H9 (cell line): ENCODE results near the gene HCAR1. TPM values are rescaled to one million over a fixed set of nuclear protein-coding genes. Genes with fewer than 3 reads are reported as not detected.
"Not testable (repeated sequence)": the region's sequence is repeated elsewhere in the genome, so short reads cannot be mapped to it uniquely, and the experiment has no call there.

Experiments used
- DNase-seq: peaks from one replicate; pipeline ENCODE4 v3.0.0-alpha.2; 2017
- H2AFZ ChIP-seq: one replicate; pipeline ENCODE4 v1.6.1; 2013; ENCODE audit warnings: mild to moderate bottlenecking, low read length, control low read depth, moderate library complexity
- H2AK5ac ChIP-seq: 2 replicates; pipeline ENCODE4 v1.6.1; 2013; ENCODE audit warnings: low read length, control low read depth, mixed read lengths; ENCODE audit not compliant: insufficient read length
- H2BK120ac ChIP-seq: one replicate; pipeline ENCODE4 v1.6.1; 2013; ENCODE audit warnings: low read depth, mild to moderate bottlenecking, low read length, control low read depth, inconsistent platforms; ENCODE audit not compliant: poor library complexity, severe bottlenecking
- H2BK12ac ChIP-seq: 2 replicates; pipeline ENCODE4 v1.6.1; 2013; ENCODE audit warnings: low read length, control low read depth, mixed read lengths, low read depth; ENCODE audit not compliant: insufficient read length
- H2BK15ac ChIP-seq: 2 replicates; pipeline ENCODE4 v1.6.1; 2013; ENCODE audit warnings: low read depth, low read length, control low read depth
- H2BK20ac ChIP-seq: one replicate; pipeline ENCODE4 v1.6.1; 2013; ENCODE audit warnings: low read depth, mild to moderate bottlenecking, low read length, control low read depth, inconsistent platforms; ENCODE audit not compliant: poor library complexity, severe bottlenecking
- H2BK5ac ChIP-seq: 2 replicates; pipeline ENCODE4 v1.6.1; 2013; ENCODE audit warnings: low read length, control low read depth, mixed read lengths; ENCODE audit not compliant: insufficient read length
- H3K14ac ChIP-seq: 2 replicates; pipeline ENCODE4 v1.6.1; 2013; ENCODE audit warnings: low read length, control low read depth; ENCODE audit not compliant: insufficient read depth
- H3K18ac ChIP-seq: 2 replicates; pipeline ENCODE4 v1.6.1; 2013; ENCODE audit warnings: low read depth, mild to moderate bottlenecking, mixed read lengths, low read length, control low read depth; ENCODE audit not compliant: insufficient read length
- H3K23ac ChIP-seq: 2 replicates; pipeline ENCODE4 v1.6.1; 2013; ENCODE audit warnings: low read length, control low read depth, mixed read lengths, low read depth; ENCODE audit not compliant: insufficient read length
- H3K23me2 ChIP-seq: 2 replicates; pipeline ENCODE4 v1.6.1; 2013; ENCODE audit warnings: low read depth, mild to moderate bottlenecking, mixed read lengths, low read length, control low read depth; ENCODE audit not compliant: insufficient read length, poor library complexity, severe bottlenecking
- H3K27ac ChIP-seq: 2 replicates; pipeline ENCODE4 v1.5.1; 2013; ENCODE audit warnings: low read length, control low read depth, mixed read lengths, low read depth; ENCODE audit not compliant: insufficient read length
- H3K27me3 ChIP-seq: 2 replicates; pipeline ENCODE4 v1.6.1; 2013; ENCODE audit warnings: low read length, control low read depth, inconsistent platforms; ENCODE audit not compliant: insufficient read depth
- H3K4ac ChIP-seq: 2 replicates; pipeline ENCODE4 v1.6.1; 2013; ENCODE audit warnings: low read depth, mild to moderate bottlenecking, control low read depth, inconsistent platforms, low read length, moderate library complexity
- H3K4me1 ChIP-seq: 2 replicates; pipeline ENCODE4 v1.6.1; 2013; ENCODE audit warnings: low read length, control low read depth, inconsistent platforms; ENCODE audit not compliant: insufficient read depth
- H3K4me2 ChIP-seq: 2 replicates; pipeline ENCODE4 v1.6.1; 2013; ENCODE audit warnings: low read length, control low read depth, mixed read lengths; ENCODE audit not compliant: insufficient read length, insufficient read depth
- H3K56ac ChIP-seq: 2 replicates; pipeline ENCODE4 v1.6.1; 2013; ENCODE audit warnings: low read depth, mild to moderate bottlenecking, mixed read lengths, low read length, control low read depth; ENCODE audit not compliant: insufficient read length
- H3K79me1 ChIP-seq: 2 replicates; pipeline ENCODE4 v1.6.1; 2013; ENCODE audit warnings: low read depth, mild to moderate bottlenecking, moderate library complexity, low read length, control low read depth, inconsistent platforms; ENCODE audit not compliant: insufficient read depth, poor library complexity, severe bottlenecking
- H3K79me2 ChIP-seq: 2 replicates; pipeline ENCODE4 v1.6.1; 2013; ENCODE audit warnings: low read length, control low read depth, inconsistent platforms; ENCODE audit not compliant: insufficient read depth
- H3K9ac ChIP-seq: 2 replicates; pipeline ENCODE4 v1.6.1; 2013; ENCODE audit warnings: low read length, control low read depth, mixed read lengths; ENCODE audit not compliant: insufficient read length; ENCODE audit errors: extremely low read depth
- H3K9me3 ChIP-seq: one replicate; pipeline ENCODE4 v1.6.1; 2013; ENCODE audit warnings: low read depth, low read length, inconsistent platforms; ENCODE audit not compliant: control insufficient read depth
- H3T11ph ChIP-seq: one replicate; pipeline ENCODE4 v1.6.1; 2013; ENCODE audit warnings: mild to moderate bottlenecking, low read length, control low read depth, inconsistent platforms
- H4K20me1 ChIP-seq: one replicate; pipeline ENCODE4 v1.6.1; 2013; ENCODE audit not compliant: control insufficient read depth, insufficient read length, insufficient read depth
- H4K5ac ChIP-seq: 2 replicates; pipeline ENCODE4 v1.6.1; 2013; ENCODE audit warnings: low read depth, mild to moderate bottlenecking, mixed read lengths, low read length, control low read depth; ENCODE audit not compliant: insufficient read length
- H4K8ac ChIP-seq: replicated peaks from 2 replicates; pipeline ENCODE4 v1.6.1; 2013; ENCODE audit warnings: low read length, control low read depth, mixed read lengths, low read depth; ENCODE audit not compliant: insufficient read length
- H4K91ac ChIP-seq: 2 replicates; pipeline ENCODE4 v1.6.1; 2013; ENCODE audit warnings: low read depth, mild to moderate bottlenecking, moderate library complexity, mixed read lengths, low read length, control low read depth; ENCODE audit not compliant: insufficient read length
- H3K27ac Mint-ChIP-seq, 3 experiments: 2 replicates in 2 of 3; 3 replicates in 1 of 3; pipeline ENCODE4 v1.8.0; 2020 to 2021; ENCODE audit warnings: mixed read lengths in 3 of 3, mild to moderate bottlenecking in 1 of 3, moderate library complexity in 1 of 3
- H3K27me3 Mint-ChIP-seq: 2 replicates; pipeline ENCODE4 v1.8.0; 2021; ENCODE audit warnings: low read depth, mild to moderate bottlenecking, moderate library complexity, mixed read lengths
- H3K36me3 Mint-ChIP-seq, 3 experiments: 2 replicates in 2 of 3; 3 replicates in 1 of 3; pipeline ENCODE4 v1.8.0; 2020 to 2021; ENCODE audit warnings: low read depth in 3 of 3, mixed read lengths in 3 of 3; ENCODE audit not compliant: insufficient read depth in 1 of 3
- H3K4me1 Mint-ChIP-seq, 2 experiments: 2 replicates each; pipeline ENCODE4 v1.8.0; 2020; ENCODE audit warnings: mixed read lengths in 2 of 2
- H3K4me3 Mint-ChIP-seq, 2 experiments: 2 replicates in 1 of 2; 3 replicates in 1 of 2; pipeline ENCODE4 v1.8.0; 2020 to 2021; ENCODE audit warnings: mild to moderate bottlenecking in 2 of 2, mixed read lengths in 2 of 2, moderate library complexity in 1 of 2
- H3K9me3 Mint-ChIP-seq, 2 experiments: 2 replicates in 1 of 2; 3 replicates in 1 of 2; pipeline ENCODE4 v1.8.0; 2020; ENCODE audit warnings: mild to moderate bottlenecking in 2 of 2, mixed read lengths in 2 of 2, moderate library complexity in 1 of 2
- WGBS: extraction: QIAGEN DNeasy Blood & Tissue Kit; methylation state at CpG from one replicate; pipeline ENCODE4 v1.1.7; 2013; ENCODE audit warnings: missing lambda C conversion rate, low lambda C conversion rate, mixed read lengths; ENCODE audit not compliant: insufficient read length; ENCODE audit errors: extremely low coverage; 5-methylcytosine and 5-hydroxymethylcytosine counted together
- total RNA-seq: library from RNA; stranded (reverse); gene quantifications from 2 replicates; pipeline ENCODE4 v1.2.1, GENCODE V29; 2021

The HCAR1 gene
- total RNA-seq, 1 experiment from 2014 or later, result 0.07 TPM

DNA sequence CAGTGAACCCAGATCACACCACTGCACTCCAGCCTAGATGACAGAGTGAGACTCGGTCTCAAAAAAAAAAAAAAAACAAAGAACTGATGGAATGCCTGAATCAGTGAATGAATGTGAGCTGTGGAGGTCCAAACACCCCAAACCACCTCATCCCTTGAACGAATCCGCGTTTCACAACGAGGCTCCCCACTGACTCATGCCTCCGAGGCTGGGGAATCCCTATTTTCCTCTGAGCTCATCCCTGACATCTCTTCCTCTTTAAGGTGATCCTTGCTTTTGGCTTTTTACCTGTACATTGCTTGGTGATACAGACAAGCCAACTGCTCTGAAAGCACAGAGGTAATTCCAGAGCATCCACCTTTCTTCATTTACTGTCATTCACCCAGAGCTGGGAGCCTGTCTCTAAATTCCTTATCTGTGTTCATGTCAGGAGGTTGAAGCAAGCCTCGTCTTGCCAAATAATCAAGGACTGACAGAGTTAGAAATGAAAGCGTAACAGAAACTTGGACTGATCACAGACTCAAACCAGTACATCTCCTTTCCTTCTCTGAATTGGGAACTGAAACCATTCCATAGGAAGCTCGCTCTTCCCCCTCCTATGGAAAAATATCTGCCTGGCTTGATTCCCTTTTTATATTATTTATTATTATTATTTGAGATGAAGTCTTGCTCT is 30.5 kb downstream of the HCAR1 start:
- not testable (repeated sequence) for H3T11ph ChIP-seq, H3K23me2 ChIP-seq, H3K9ac ChIP-seq, H2BK20ac ChIP-seq, H2BK5ac ChIP-seq, H4K8ac ChIP-seq, H3K79me2 ChIP-seq, H3K4me2 ChIP-seq, H2AFZ ChIP-seq, H3K4me1 Mint-ChIP-seq, H3K27ac Mint-ChIP-seq, H4K91ac ChIP-seq, H2BK120ac ChIP-seq, H3K27ac ChIP-seq, H3K36me3 Mint-ChIP-seq, H3K79me1 ChIP-seq, H3K9me3 ChIP-seq, H3K56ac ChIP-seq, H3K4ac ChIP-seq, H3K9me3 Mint-ChIP-seq, H3K14ac ChIP-seq, H3K18ac ChIP-seq, DNase-seq, H3K4me1 ChIP-seq, H2BK12ac ChIP-seq, H3K27me3 ChIP-seq, H2BK15ac ChIP-seq, H4K20me1 ChIP-seq, H2AK5ac ChIP-seq, H3K4me3 Mint-ChIP-seq, H4K5ac ChIP-seq, H3K27me3 Mint-ChIP-seq, H3K23ac ChIP-seq
- WGBS, result no CpG with 5 or more reads among the region's 9 CpGs

DNA sequence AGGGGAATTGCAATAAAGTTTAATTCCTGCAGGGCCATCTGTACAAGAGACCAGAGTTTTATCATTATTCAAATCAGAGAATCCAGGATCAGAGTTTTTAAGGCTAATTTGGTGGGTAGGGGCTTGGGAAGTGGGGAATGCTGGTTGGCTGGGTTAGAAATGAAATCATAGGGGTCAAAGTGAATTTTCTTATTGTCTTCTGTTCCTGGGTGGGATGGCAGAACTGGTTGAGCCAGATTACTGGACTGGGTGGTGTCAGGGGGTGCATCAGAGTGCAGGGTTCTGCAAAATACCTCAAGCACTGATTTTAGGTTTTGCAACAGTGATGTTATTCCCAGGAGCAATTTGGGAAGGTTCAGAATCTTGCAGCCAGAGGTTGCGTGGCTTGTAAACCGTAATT is 33.7 kb downstream of the HCAR1 start:
- not testable (repeated sequence) for H3K9me3 Mint-ChIP-seq, H3K4me2 ChIP-seq, H3K4ac ChIP-seq, H3T11ph ChIP-seq, H3K27me3 Mint-ChIP-seq, H3K4me1 ChIP-seq, H3K14ac ChIP-seq, H4K91ac ChIP-seq, H4K8ac ChIP-seq, H3K4me3 Mint-ChIP-seq, H3K27ac ChIP-seq, H2AK5ac ChIP-seq, H3K9ac ChIP-seq, H4K20me1 ChIP-seq, H3K27ac Mint-ChIP-seq, H3K36me3 Mint-ChIP-seq, H3K79me2 ChIP-seq, DNase-seq, H3K18ac ChIP-seq, H3K27me3 ChIP-seq, H2AFZ ChIP-seq, H2BK12ac ChIP-seq, H3K9me3 ChIP-seq, H2BK15ac ChIP-seq, H3K4me1 Mint-ChIP-seq, H2BK120ac ChIP-seq, H3K79me1 ChIP-seq, H2BK5ac ChIP-seq, H3K23ac ChIP-seq, H2BK20ac ChIP-seq, H3K56ac ChIP-seq, H3K23me2 ChIP-seq, H4K5ac ChIP-seq
- no CpG with 5 or more reads among the region's 2 CpGs for WGBS
